Fibroblast of villous mesenchyme (primary cell): ENCODE results near the gene KIF20A. TPM values are rescaled to one million over a fixed set of nuclear protein-coding genes. Genes with fewer than 3 reads are reported as not detected.

Source experiments
- DNase-seq: peaks from one replicate; pipeline ENCODE4 v3.0.0-alpha.2; 2010; ENCODE audit warnings: low read depth
- H3K4me3 ChIP-seq: 2 replicates; pipeline ENCODE4 v1.5.1; 2011; ENCODE audit warnings: low read depth, mild to moderate bottlenecking, low read length
- total RNA-seq: library from RNA; depleted of rRNA; stranded (reverse); fragments of >200 nt; gene quantifications from 2 replicates; pipeline ENCODE4 v1.2.3, GENCODE V29; 2012
- TF ChIP-seq, protein P1 (sequence below): IDR thresholded peaks from 2 replicates; pipeline ENCODE4 v1.5.1; 2012; ENCODE audit warnings: low read depth, mild to moderate bottlenecking, low read length; ENCODE audit not compliant: insufficient read depth

Gene KIF20A
- total RNA-seq, 1 donor, result 60.0 TPM

DNA sequence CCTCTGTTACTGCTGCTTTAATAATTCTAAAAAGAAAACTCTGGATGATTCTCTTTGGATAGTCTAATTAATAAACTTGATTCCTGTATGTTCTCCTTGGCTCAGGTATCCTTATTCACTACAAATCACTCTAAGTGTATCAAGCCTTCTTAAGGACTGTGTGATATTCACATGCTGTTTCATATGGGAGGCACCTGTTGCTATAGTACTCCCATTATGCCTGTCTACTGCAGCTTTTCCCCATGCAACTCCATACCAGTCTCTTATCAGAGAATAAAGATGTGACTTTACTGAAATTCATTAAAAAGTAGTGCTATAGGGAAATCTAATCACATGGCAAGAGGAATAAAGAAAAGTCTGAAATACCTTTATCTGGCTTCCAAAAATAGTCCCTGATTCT is 15.2 kb upstream of the KIF20A start:
- DNase-seq, result no peak
- TF ChIP-seq, protein P1, sequence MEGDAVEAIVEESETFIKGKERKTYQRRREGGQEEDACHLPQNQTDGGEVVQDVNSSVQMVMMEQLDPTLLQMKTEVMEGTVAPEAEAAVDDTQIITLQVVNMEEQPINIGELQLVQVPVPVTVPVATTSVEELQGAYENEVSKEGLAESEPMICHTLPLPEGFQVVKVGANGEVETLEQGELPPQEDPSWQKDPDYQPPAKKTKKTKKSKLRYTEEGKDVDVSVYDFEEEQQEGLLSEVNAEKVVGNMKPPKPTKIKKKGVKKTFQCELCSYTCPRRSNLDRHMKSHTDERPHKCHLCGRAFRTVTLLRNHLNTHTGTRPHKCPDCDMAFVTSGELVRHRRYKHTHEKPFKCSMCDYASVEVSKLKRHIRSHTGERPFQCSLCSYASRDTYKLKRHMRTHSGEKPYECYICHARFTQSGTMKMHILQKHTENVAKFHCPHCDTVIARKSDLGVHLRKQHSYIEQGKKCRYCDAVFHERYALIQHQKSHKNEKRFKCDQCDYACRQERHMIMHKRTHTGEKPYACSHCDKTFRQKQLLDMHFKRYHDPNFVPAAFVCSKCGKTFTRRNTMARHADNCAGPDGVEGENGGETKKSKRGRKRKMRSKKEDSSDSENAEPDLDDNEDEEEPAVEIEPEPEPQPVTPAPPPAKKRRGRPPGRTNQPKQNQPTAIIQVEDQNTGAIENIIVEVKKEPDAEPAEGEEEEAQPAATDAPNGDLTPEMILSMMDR, result no peak
- H3K4me3 ChIP-seq, result no peak overlapping the region

DNA sequence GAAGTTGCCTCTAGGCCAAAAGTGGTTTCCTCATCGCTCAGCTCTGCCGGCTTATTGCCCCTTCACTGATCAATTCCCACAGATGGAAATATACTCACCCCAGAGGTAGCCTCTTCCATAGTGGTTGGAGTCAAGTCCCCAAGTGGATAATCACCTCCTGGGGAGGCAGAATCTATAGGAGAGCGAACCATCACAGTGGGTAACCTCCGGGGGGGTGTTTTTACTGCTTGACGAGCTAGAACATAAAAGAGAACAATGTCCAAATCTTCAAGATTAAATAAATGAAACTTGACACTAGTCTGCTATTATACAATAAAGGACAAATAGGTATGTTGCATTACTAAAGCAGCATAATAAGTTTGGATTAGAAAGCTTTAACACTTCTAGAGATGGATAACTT is 9.8 kb upstream of the KIF20A start:
- DNase-seq, result no peak
- no peak overlapping the region for H3K4me3 ChIP-seq
- TF ChIP-seq, protein P1, result no peak

DNA sequence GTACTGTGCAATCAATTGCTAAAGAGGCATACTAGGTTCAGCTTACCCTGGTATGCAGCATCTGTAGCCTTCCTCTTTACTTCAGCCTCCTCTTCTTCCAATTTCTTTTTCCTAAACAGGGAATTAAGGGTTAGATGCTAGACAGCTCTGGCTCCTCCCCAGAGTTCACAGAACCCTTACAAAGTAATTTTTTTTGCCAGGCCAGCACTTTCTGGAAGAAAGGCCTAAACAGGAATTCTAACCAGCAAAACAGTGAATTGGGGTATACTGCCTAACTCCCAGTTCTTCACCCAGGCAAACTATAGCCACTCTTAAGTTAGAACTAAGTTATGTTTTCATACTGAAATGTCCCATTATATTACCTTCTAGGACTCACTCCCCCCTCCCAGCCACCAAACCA is 8.6 kb upstream of the KIF20A start:
- H3K4me3 ChIP-seq, result no peak overlapping the region
- no peak for DNase-seq
- TF ChIP-seq, protein P1, result no peak

DNA sequence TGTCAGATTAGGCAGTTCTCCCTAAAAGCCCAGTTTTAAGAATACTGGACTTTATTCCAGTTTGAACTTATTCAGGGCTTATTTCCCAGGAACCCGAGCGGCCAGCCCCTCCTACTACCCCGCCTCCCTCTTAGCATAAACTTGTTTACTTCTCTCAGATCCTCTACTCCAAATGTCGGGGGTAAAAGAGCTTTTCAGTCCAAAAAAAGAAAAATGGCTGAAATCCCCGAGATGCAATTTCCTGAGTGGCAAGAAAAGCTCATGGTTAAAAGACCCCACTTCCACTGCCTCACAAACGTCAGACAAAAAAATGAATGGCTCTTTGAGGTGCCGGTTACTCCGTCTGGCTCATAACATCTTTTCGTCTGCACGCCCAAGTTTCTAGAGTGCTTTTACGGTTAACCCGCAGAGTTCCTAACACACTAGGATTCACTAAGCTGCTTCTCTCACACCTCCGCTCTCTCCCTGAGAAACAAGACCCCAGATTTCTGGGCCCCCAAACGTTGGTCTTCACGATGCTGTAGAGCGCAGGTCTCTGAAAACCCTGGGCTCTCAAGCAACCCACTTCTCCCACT is 884 bp upstream of the KIF20A start:
- DNase-seq, result peak; percentile 30
- TF ChIP-seq, protein P1, result no peak
- peak overlapping the region; percentile 82 for H3K4me3 ChIP-seq

DNA sequence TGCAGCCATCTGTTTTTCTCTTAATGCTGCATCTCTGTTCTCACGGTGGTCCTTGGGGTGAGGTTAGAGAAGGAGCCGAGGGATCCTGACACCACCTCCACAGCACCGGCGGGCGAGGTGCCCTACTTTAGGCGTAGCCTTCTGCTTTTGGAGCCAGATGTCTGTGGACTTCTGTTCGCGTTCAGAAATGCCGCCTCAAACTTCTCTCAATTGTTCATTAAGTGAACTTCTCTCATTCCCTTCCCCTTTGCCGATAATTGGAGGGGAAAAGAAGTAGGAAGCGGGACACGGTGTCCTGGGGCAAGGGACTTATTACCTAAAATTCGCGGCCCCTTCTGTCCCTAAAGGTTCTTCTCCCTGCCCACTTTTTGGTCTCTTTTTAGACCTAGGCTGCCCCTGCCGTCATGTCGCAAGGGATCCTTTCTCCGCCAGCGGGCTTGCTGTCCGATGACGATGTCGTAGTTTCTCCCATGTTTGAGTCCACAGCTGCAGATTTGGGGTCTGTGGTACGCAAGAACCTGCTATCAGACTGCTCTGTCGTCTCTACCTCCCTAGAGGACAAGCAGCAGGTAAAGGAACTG is 455 bp downstream of the KIF20A start:
- DNase-seq, result peak; percentile 2
- TF ChIP-seq, protein P1, result no peak

DNA sequence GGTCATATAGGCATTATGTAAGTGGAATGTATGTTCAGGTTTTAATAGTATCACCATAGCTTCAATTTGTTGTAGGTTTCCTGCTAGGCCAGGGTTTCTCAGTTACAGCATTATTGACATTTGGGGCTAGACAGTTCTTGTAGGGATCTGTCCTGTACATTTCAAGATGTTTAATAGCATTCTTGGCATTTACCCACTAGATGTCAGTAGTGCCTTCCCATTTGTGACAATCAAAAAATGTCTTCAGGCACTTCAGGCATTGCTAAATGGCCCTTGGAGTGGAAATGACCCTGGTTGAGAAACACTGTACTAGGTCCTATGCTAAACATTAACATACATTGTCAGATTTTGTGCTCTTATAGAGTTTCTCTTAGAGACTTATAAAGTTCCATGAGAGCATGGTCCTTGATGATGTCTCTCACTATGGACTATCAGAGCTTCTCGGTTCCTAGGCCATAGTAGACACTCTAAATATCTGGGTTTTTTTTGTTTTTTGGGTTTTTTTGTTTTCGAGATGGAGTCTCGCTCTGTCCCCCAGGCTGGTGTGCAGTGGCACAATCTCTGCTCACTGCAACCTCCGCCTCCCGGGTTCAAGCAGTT is 1.4 kb downstream of the KIF20A start:
- TF ChIP-seq, protein P1, result peak; percentile 42
- peak overlapping the region; percentile 82 for H3K4me3 ChIP-seq
- peak; percentile 63 for DNase-seq

More for the DNA sequence above, 455 bp downstream of the KIF20A start:
- peak overlapping the region; percentile 82 for H3K4me3 ChIP-seq

DNA sequence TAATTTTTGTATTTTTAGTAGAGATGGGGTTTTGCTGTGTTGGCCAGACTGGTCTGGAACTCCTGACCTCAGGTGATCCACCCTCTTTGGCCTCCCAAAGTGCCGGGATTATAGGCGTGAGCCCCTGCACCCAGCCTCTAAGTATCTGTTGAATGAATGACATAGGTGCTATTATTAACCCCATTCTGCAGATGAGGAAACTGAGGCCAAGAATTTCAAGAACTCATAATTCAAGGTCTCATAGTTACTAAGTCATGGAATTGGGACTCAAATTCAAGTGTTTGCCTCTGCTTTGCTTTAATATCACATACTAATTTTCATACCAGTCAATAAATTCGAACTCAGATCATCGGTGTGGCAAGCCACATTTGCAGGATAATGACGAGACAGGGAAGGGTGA is 1.9 kb downstream of the KIF20A start:
- TF ChIP-seq, protein P1, result no peak
- no peak overlapping the region for H3K4me3 ChIP-seq
- no peak for DNase-seq
